Measurements from ENCODE around the gene JUNB.

GRCh38 chr19:12783849-12784393 is 7.4 kb upstream of the JUNB start:
- no peak for TF ChIP-seq CTCF (IDR thresholded peaks at IDR 0.05)
- no peak for TF ChIP-seq POLR2AphosphoS5 (IDR thresholded peaks at IDR 0.05)
- TF ChIP-seq POLR2A (IDR thresholded peaks at IDR 0.05): no peak

All from gastroesophageal sphincter (tissue), 3 donors.